Upper lobe of left lung (tissue), 6 donors: Measurements from ENCODE around the gene MDK. TPM values are rescaled to one million over a fixed set of nuclear protein-coding genes. Genes with fewer than 3 reads are reported as not detected.

Experiments
- ATAC-seq, 2 donors: fragments of 200-7000 bp; cut with Tn5 transposase; one replicate each; pipeline ENCODE4 v1.9.1; 2022; ENCODE audit warnings: mild to moderate bottlenecking in 2 of 2, moderate library complexity in 2 of 2; ENCODE audit not compliant: low FRiP score in 2 of 2
- DNase-seq, 2 donors: peaks; one replicate each; pipeline ENCODE4 v3.0.0-alpha.2; 2019 to 2020
- H3K27ac ChIP-seq, 4 donors: fragments of 200-600 bp; sonication (generic); one replicate each; pipeline ENCODE4 v1.5.1; 2016 to 2019
- H3K27me3 ChIP-seq, 4 donors: fragments of 200-600 bp; sonication (generic); one replicate each; pipeline ENCODE4 v1.5.1; 2017 to 2019
- H3K36me3 ChIP-seq, 4 donors: fragments of 200-600 bp; sonication (generic); one replicate each; pipeline ENCODE4 v1.5.1; 2016 to 2019
- H3K4me1 ChIP-seq, 4 donors: fragments of 200-600 bp; sonication (generic); one replicate each; pipeline ENCODE4 v1.5.1; 2018 to 2019
- H3K4me3 ChIP-seq, 4 donors: fragments of 200-600 bp; sonication (generic); one replicate each; pipeline ENCODE4 v1.5.1; 2017 to 2019; ENCODE audit warnings: mild to moderate bottlenecking in 2 of 4, moderate library complexity in 1 of 4
- H3K9me3 ChIP-seq, 4 donors: fragments of 200-600 bp; sonication (generic); one replicate each; pipeline ENCODE4 v1.5.1; 2018 to 2019
- CTCF ChIP-seq, 6 experiments: fragments of 450-650 bp in 4 of 6; fragments of 200-600 bp in 2 of 6; sonication (generic) in 2 of 6; IDR thresholded peaks; one replicate each; pipeline ENCODE4 v1.5.1; 2016 to 2019; ENCODE audit warnings: antibody characterized with exemption in 6 of 6
- EP300 ChIP-seq, 4 donors: sonication (generic); formaldehyde crosslinking; IDR thresholded peaks; one replicate each; pipeline ENCODE4 v1.5.1; 2017; ENCODE audit warnings: antibody characterized with exemption in 4 of 4, control low read depth in 2 of 4
- POLR2A ChIP-seq, 4 donors: fragments of 450-650 bp; IDR thresholded peaks; one replicate each; pipeline ENCODE4 v1.5.1; 2016 to 2017; ENCODE audit warnings: antibody characterized with exemption in 4 of 4, mild to moderate bottlenecking in 2 of 4
- POLR2AphosphoS5 ChIP-seq, 2 donors: sonication (generic); formaldehyde crosslinking; IDR thresholded peaks; one replicate each; pipeline ENCODE4 v1.5.1; 2017; ENCODE audit warnings: antibody characterized with exemption in 2 of 2
- WGBS, 2 donors: methylation state at CpG; one replicate each; pipeline ENCODE4 v1.1.5; 2017 to 2018; 5-methylcytosine and 5-hydroxymethylcytosine counted together
- total RNA-seq, 6 donors: library from RNA; depleted of rRNA in 4 of 6; stranded (reverse); fragments of >200 nt in 4 of 6; gene quantifications; one replicate each; pipeline versions ENCODE4 v1.1.0 to v1.2.1, GENCODE V29; 2016 to 2021
- donor health status: DM: no; HTN: no; CAD: no; lungs with moderate emphysema.
- donor health status: DM: no; HTN: yes; CAD: no; lungs with severe emphysema.

Gene MDK
- total RNA-seq, 6 donors from 2014 or later: 14.3 to 44.8 (median 34.1) TPM; not detected in 1

DNA sequence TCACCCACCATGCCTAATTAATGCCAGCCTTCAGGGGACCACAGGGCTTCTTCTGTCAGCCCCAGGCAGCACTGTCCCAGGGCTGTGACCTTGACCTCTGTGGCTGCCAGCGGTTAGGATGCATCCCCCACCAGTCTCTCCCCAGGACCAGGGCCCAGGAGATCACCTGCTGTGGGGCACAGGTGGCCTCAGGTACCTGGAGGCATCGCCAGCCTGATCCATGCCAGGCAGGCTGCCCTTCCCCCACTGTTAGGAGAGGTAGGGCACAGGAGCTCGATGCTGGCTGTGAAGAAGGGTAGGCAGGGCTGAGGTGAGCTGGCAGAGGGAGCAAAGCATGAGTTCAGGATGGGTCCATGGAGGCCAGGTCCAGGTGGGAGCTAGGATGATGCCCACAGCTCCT is 16.7 kb upstream of the MDK start:
- peaks cover 40 to 71% (median 54%) of the 10 kb centered on the region in 4 donors for H3K4me1 ChIP-seq
- DNase-seq: peak in 1 of 2 donors; percentile 29
- peak overlapping the region in 1 of 4 donors; percentile 91 for H3K27ac ChIP-seq
- no peak for ATAC-seq
- peaks cover 0 to 15% (median 14%) of the 10 kb centered on the region in 4 donors for H3K36me3 ChIP-seq
- H3K9me3 ChIP-seq: no peaks in the 10 kb centered on the region
- TF ChIP-seq POLR2AphosphoS5 (IDR thresholded peaks at IDR 0.05) (no peak), CTCF (IDR thresholded peaks at IDR 0.05) (no peak), EP300 (IDR thresholded peaks at IDR 0.05) (no peak), POLR2A (IDR thresholded peaks at IDR 0.05) (no peak)
- H3K4me3 ChIP-seq: no peak overlapping the region
- WGBS, 2 donors: 76% methylated on average over 2 of the region's 3 CpGs; no CpG with 5 or more reads in 1 of the 2 donors
- no peaks in the 10 kb centered on the region for H3K27me3 ChIP-seq

- peaks cover 0 to 30% (median 29%) of the 10 kb centered on the region in 4 donors for H3K36me3 ChIP-seq
- no peaks in the 10 kb centered on the region for H3K9me3 ChIP-seq
- peak overlapping the region in 1 of 4 donors; percentile 7 for H3K27ac ChIP-seq
- no peak overlapping the region for H3K4me3 ChIP-seq
- no peaks in the 10 kb centered on the region for H3K27me3 ChIP-seq
- peaks cover 30 to 64% (median 45%) of the 10 kb centered on the region in 4 donors for H3K4me1 ChIP-seq
- 91 to 95% methylated on average over 18 to 22 of the region's 22 CpGs for WGBS, 2 donors
- ATAC-seq (no peak), DNase-seq (peak in 1 of 2 donors; percentile 85)
- no peak for TF ChIP-seq POLR2A (IDR thresholded peaks at IDR 0.05)
- TF ChIP-seq POLR2AphosphoS5 (IDR thresholded peaks at IDR 0.05): no peak
- TF ChIP-seq CTCF (IDR thresholded peaks at IDR 0.05): no peak
- no peak for TF ChIP-seq EP300 (IDR thresholded peaks at IDR 0.05)
Observed at GRCh38 chr11:46366260-46366659, 15.2 kb upstream of the MDK start.

DNA sequence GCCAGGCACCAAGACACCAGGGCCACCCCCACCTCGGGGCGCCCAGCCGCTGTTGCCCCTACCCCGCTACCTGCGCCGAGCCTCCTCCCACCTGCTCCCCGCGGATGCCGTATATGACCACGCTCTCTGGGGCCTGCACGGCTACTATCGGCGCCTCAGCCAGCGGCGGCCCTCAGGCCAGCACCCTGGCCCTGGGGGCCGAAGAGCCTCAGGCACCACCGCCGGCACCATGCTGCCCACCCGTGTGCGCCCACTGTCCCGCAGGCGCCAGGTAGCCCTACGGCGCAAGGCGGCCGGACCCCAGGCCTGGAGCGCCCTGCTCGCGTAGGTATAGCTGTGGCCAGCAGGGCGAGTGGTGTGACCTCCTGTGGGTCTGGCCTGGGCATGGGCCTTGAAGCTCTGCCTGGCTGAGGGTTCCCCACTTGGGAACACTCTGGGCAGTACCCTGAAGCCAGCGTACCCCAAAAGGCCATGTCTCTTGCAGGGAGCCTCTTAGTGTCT is 14.8 kb upstream of the MDK start:
- H3K27me3 ChIP-seq: no peaks in the 10 kb centered on the region
- H3K9me3 ChIP-seq: no peaks in the 10 kb centered on the region
- peak overlapping the region in 2 of 4 donors; percentile 1 to 5 for H3K27ac ChIP-seq
- H3K36me3 ChIP-seq: peaks cover 0 to 34% (median 33%) of the 10 kb centered on the region in 4 donors
- 94 to 98% methylated on average over 8 to 18 of the region's 31 CpGs for WGBS, 2 donors
- peaks cover 26 to 60% (median 40%) of the 10 kb centered on the region in 4 donors for H3K4me1 ChIP-seq
- DNase-seq: peak in 1 of 2 donors; percentile 77
- ATAC-seq: no peak
- no peak overlapping the region for H3K4me3 ChIP-seq
- TF ChIP-seq POLR2AphosphoS5 (IDR thresholded peaks at IDR 0.05): no peak
- TF ChIP-seq EP300 (IDR thresholded peaks at IDR 0.05): no peak
- TF ChIP-seq CTCF (IDR thresholded peaks at IDR 0.05): no peak
- TF ChIP-seq POLR2A (IDR thresholded peaks at IDR 0.05): no peak

GRCh38 chr11:46367244-46367915 is 14.1 kb upstream of the MDK start:
- DNase-seq (peak; percentile 79 to 94), ATAC-seq (peak; percentile 44 to 81)
- no peaks in the 10 kb centered on the region for H3K9me3 ChIP-seq
- peaks cover 19 to 53% (median 34%) of the 10 kb centered on the region in 4 donors for H3K4me1 ChIP-seq
- no peak overlapping the region for H3K4me3 ChIP-seq
- peaks cover 0 to 41% (median 39%) of the 10 kb centered on the region in 4 donors for H3K36me3 ChIP-seq
- TF ChIP-seq POLR2A (IDR thresholded peaks at IDR 0.05): no peak
- TF ChIP-seq CTCF (IDR thresholded peaks at IDR 0.05): peak; percentile 91 to 95 (median 94)
- WGBS, 2 donors: 37 to 76% methylated on average over 12 to 25 of the region's 32 CpGs
- no peaks in the 10 kb centered on the region for H3K27me3 ChIP-seq
- H3K27ac ChIP-seq: peak overlapping the region in 3 of 4 donors; percentile 1 to 35 (median 5)
